HuH-7 (cell line): Measurements from ENCODE around the gene RAB22A.
"Not testable (repeated sequence)": the region's sequence is repeated elsewhere in the genome, so short reads cannot be mapped to it uniquely, and the experiment has no call there.

Experiments
- DNase-seq: peaks from one replicate; pipeline ENCODE4 v3.0.0; 2011; ENCODE audit warnings: low spot score

The RAB22A gene

GRCh38 chr20:58414786-58415185 lies 105.3 kb downstream of the RAB22A start:
- not testable (repeated sequence) for DNase-seq

- no peak for DNase-seq
Measured at GRCh38 chr20:58416057-58416456, 106.5 kb downstream of the RAB22A start.

GRCh38 chr20:58416835-58417234 lies 107.3 kb downstream of the RAB22A start:
- DNase-seq: no peak
